Panc1 (cell line): ENCODE data around the gene GPA33. TPM values are rescaled to one million over a fixed set of nuclear protein-coding genes. Genes with fewer than 3 reads are reported as not detected.

Experiments
- ATAC-seq: fragments of 200-7000 bp; cut with Tn5 transposase; 2 replicates; pipeline ENCODE4 v1.9.1; 2020; ENCODE audit warnings: mild to moderate bottlenecking, moderate library complexity
- BruUV-seq: library from RNA; stranded (reverse); fragments of 400-500 nt; replicated peaks from 2 replicates; lab custom pipeline; 2021; lab: Mats Ljungman, UMichigan
- CTCF ChIA-PET: fragments of 300-600 bp; sonication (Branson Sonifier 250); formaldehyde crosslinking; loops from one replicate; lab custom pipeline; 2022; ENCODE audit warnings: antibody characterized with exemption; lab: Charles Lee
- POLR2A ChIA-PET: fragments of 300-600 bp; sonication (Branson Sonifier 250); formaldehyde crosslinking; loops from one replicate; lab custom pipeline; 2022; ENCODE audit warnings: antibody characterized with exemption; lab: Charles Lee
- DNase-seq: peaks from one replicate; pipeline ENCODE4 v3.0.0-alpha.2; 2010; ENCODE audit warnings: low read depth, low spot score
- H3K27ac ChIP-seq: 2 replicates; pipeline ENCODE4 v1.5.1; 2011; ENCODE audit warnings: mild to moderate bottlenecking, low read length, inconsistent platforms
- H3K27me3 ChIP-seq: fragments of 200-500 bp; sonication (Bioruptor generic); 2 replicates; pipeline ENCODE4 v1.6.0; 2014; ENCODE audit warnings: low read length, inconsistent platforms; ENCODE audit not compliant: control insufficient read depth, insufficient read depth
- H3K36me3 ChIP-seq: fragments of 200-500 bp; sonication (Bioruptor generic); 2 replicates; pipeline ENCODE4 v1.5.1; 2014; ENCODE audit warnings: inconsistent platforms, mild to moderate bottlenecking, low read length, moderate library complexity; ENCODE audit not compliant: control insufficient read depth, insufficient read depth
- H3K4me1 ChIP-seq: 2 replicates; pipeline ENCODE4 v1.5.1; 2011; ENCODE audit warnings: inconsistent platforms, mild to moderate bottlenecking, low read length, moderate library complexity; ENCODE audit not compliant: control insufficient read depth, insufficient read depth
- H3K4me3 ChIP-seq, 2 experiments: 2 replicates each; pipeline ENCODE4 v1.5.1; 2011 to 2012; ENCODE audit warnings: low read depth in 2 of 2, low read length in 2 of 2, mild to moderate bottlenecking in 2 of 2, inconsistent platforms in 1 of 2, moderate library complexity in 1 of 2
- H3K9me3 ChIP-seq: fragments of 200-500 bp; sonication (Bioruptor generic); 2 replicates; pipeline ENCODE4 v1.5.1; 2014; ENCODE audit warnings: low read depth, mild to moderate bottlenecking, inconsistent platforms, low read length, moderate library complexity; ENCODE audit not compliant: control insufficient read depth, insufficient read depth
- POLR2AphosphoS5 ChIP-seq: IDR thresholded peaks from 2 replicates; pipeline ENCODE4 v1.6.1; 2012; ENCODE audit warnings: mild to moderate bottlenecking, low read depth, low read length, moderate library complexity
- SIN3A ChIP-seq: IDR thresholded peaks from 2 replicates; pipeline ENCODE4 v1.6.1; 2012; ENCODE audit warnings: low read depth, mild to moderate bottlenecking, low read length, moderate library complexity, borderline replicate concordance; ENCODE audit not compliant: insufficient read depth
- TCF7L2 ChIP-seq: IDR thresholded peaks from 2 replicates; pipeline ENCODE4 v1.6.1; 2011; ENCODE audit warnings: mild to moderate bottlenecking, low read depth, low read length, inconsistent platforms
- in situ Hi-C: cut with HindIII; loops from 2 replicates; pipeline ENCODE4 v1.10.0; 2016; ENCODE audit warnings: low sequenced_read_pairs, low pct_unique_long_range_greater_than_20kb
- intact Hi-C: fragments of 100-400 bp; cut with micrococcal nuclease; formaldehyde crosslinking; loops from one replicate; pipeline ENCODE4 v1.10.0; 2022; ENCODE audit not compliant: unreplicated experiment
- total RNA-seq: library from RNA; stranded (reverse); gene quantifications from one replicate; pipeline ENCODE4 v1.2.1, GENCODE V29; 2021; ENCODE audit not compliant: unreplicated experiment
- TF ChIP-seq, protein P1 (sequence below): fragments of 450-650 bp; IDR thresholded peaks from 2 replicates; pipeline ENCODE4 v1.5.1; 2017; ENCODE audit warnings: mild to moderate bottlenecking
- TF ChIP-seq, protein P2 (sequence below), 2 experiments: IDR thresholded peaks; 2 replicates each; pipeline ENCODE4 v1.6.1; 2011 to 2012; ENCODE audit warnings: low read depth in 2 of 2, control low read depth in 1 of 2, low read length in 1 of 2, mild to moderate bottlenecking in 1 of 2, moderate library complexity in 1 of 2; ENCODE audit not compliant: insufficient read depth in 1 of 2

Gene GPA33
- total RNA-seq, 1 experiment from 2014 or later: 0.18 TPM

DNA sequence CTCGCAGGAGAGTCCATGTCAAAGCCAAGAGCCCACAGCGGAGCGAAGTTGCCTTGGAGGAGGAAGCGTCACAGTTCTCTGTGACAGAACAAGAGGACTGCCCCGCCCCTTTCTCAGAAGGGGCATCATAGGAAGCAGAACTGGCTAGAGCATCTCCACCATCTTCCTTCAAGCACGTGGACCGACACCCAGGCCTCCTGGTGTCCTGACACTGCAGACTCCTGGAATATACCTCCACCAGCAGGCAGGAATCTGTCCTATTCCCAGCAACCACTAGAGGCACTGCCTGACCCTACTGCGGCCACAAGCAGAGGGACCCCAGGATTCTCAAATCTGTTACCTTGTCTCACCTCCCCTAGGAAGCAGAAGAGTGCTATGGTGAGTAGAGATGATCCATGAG lies 37.8 kb downstream of the GPA33 start:
- no TSS peak for BruUV-seq
- Histone ChIP-seq H3K27ac (no peak overlapping the region), H3K4me3 (no peak overlapping the region), H3K36me3 (no peaks in the 10 kb centered on the region), H3K4me1 (no peaks in the 10 kb centered on the region), H3K27me3 (peaks cover 2% of the 10 kb centered on the region; the same call in 1 of the 2 replicates), H3K9me3 (no peaks in the 10 kb centered on the region)
- no peak for DNase-seq
- TF ChIP-seq POLR2AphosphoS5: no peak
- no peak for TF ChIP-seq SIN3A
- TF ChIP-seq, protein P1, sequence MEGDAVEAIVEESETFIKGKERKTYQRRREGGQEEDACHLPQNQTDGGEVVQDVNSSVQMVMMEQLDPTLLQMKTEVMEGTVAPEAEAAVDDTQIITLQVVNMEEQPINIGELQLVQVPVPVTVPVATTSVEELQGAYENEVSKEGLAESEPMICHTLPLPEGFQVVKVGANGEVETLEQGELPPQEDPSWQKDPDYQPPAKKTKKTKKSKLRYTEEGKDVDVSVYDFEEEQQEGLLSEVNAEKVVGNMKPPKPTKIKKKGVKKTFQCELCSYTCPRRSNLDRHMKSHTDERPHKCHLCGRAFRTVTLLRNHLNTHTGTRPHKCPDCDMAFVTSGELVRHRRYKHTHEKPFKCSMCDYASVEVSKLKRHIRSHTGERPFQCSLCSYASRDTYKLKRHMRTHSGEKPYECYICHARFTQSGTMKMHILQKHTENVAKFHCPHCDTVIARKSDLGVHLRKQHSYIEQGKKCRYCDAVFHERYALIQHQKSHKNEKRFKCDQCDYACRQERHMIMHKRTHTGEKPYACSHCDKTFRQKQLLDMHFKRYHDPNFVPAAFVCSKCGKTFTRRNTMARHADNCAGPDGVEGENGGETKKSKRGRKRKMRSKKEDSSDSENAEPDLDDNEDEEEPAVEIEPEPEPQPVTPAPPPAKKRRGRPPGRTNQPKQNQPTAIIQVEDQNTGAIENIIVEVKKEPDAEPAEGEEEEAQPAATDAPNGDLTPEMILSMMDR: peak; percentile 72
- intact Hi-C loops: no loop called here
- ChIA-PET POLR2A (no interaction called here), CTCF (interaction anchor here (0.8 to 1.3 kb wide), 2 partner anchors 142 kb away, joined by 3 to 5 read pairs; no protein-coding TSS in a partner anchor)
- ATAC-seq: peak; percentile 64
- in situ Hi-C loops: no loop called here

DNA sequence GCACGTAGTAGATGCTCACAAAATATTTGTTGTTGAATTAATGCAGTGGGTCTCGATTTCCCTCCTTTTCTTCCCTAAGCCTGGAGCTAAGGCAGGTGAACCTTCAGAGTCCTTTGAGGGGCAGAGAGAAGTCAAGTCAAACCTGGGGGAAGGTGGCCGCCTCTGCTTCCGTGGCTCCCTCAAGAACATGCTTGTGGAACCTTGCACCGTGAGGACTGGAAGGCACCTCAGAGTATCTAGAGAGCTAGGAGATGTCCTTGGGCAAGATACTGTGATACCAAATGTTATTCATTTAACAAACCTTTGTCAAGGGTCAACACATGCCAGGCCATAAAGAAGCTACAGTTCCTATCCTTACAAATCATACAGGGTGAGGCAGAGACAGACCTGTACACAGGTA lies 38.3 kb downstream of the GPA33 start:
- H3K36me3 ChIP-seq: no peaks in the 10 kb centered on the region
- POLR2A ChIA-PET: no interaction called here
- H3K4me1 ChIP-seq: no peaks in the 10 kb centered on the region
- BruUV-seq: no TSS peak
- H3K9me3 ChIP-seq: no peaks in the 10 kb centered on the region
- TF ChIP-seq, protein P2, sequence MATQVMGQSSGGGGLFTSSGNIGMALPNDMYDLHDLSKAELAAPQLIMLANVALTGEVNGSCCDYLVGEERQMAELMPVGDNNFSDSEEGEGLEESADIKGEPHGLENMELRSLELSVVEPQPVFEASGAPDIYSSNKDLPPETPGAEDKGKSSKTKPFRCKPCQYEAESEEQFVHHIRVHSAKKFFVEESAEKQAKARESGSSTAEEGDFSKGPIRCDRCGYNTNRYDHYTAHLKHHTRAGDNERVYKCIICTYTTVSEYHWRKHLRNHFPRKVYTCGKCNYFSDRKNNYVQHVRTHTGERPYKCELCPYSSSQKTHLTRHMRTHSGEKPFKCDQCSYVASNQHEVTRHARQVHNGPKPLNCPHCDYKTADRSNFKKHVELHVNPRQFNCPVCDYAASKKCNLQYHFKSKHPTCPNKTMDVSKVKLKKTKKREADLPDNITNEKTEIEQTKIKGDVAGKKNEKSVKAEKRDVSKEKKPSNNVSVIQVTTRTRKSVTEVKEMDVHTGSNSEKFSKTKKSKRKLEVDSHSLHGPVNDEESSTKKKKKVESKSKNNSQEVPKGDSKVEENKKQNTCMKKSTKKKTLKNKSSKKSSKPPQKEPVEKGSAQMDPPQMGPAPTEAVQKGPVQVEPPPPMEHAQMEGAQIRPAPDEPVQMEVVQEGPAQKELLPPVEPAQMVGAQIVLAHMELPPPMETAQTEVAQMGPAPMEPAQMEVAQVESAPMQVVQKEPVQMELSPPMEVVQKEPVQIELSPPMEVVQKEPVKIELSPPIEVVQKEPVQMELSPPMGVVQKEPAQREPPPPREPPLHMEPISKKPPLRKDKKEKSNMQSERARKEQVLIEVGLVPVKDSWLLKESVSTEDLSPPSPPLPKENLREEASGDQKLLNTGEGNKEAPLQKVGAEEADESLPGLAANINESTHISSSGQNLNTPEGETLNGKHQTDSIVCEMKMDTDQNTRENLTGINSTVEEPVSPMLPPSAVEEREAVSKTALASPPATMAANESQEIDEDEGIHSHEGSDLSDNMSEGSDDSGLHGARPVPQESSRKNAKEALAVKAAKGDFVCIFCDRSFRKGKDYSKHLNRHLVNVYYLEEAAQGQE (IDR thresholded peaks at IDR 0.05; ENCODE audit: insufficient read depth in 1 of 2, low read depth in 2 of 2, low read length in 1 of 2): no peak
- TF ChIP-seq SIN3A (no peak), POLR2AphosphoS5 (no peak), TCF7L2 (no peak)
- TF ChIP-seq, protein P1: no peak
- CTCF ChIA-PET: interaction anchor here (0.8 kb wide), 1 partner anchor 141 kb away, joined by 3 read pairs; no protein-coding TSS in a partner anchor
- H3K4me3 ChIP-seq: no peak overlapping the region
- DNase-seq (no peak), ATAC-seq (no peak)
- H3K27ac ChIP-seq: no peak overlapping the region
- in situ Hi-C loops: no loop called here
- peaks cover 2% of the 10 kb centered on the region; the same call in 1 of the 2 replicates for H3K27me3 ChIP-seq
- intact Hi-C loops: no loop called here
